Measurements from ENCODE around the gene POMZP3. TPM values are rescaled to one million over a fixed set of nuclear protein-coding genes. Genes with fewer than 3 reads are reported as not detected.
A peak's percentile ranks its signal among the peaks of the same experiment; 100 is the strongest.
"Not testable (repeated sequence)": the region's sequence is repeated elsewhere in the genome, so short reads cannot be mapped to it uniquely, and the experiment has no call there.

POMZP3 gene
- total and polyA plus RNA-seq, 2 of the 13 experiments (the other 11 are each of a cell fraction or from before 2014, with no cell fraction given), result 1.5 to 3.5 TPM

- intact Hi-C loops (cut with micrococcal nuclease; ENCODE audit: unreplicated experiment); H3K79me2 ChIP-seq (ENCODE audit: insufficient read depth, low read length); FAIRE-seq; H4K20me1 ChIP-seq (ENCODE audit: insufficient read depth, low read length); DNase-seq (ENCODE audit: low spot score); H3K9ac ChIP-seq (ENCODE audit: insufficient read depth, low read depth, low read length); BruUV-seq (replicated peaks); H3K9me3 ChIP-seq (ENCODE audit: low read length); H3K27me3 ChIP-seq (ENCODE audit: control insufficient read depth in 1 of 2, insufficient read depth in 2 of 2, low read length in 2 of 2); POLR2A ChIA-PET; H2AFZ ChIP-seq (ENCODE audit: low read length); H3K36me3 ChIP-seq (replicated peaks in 1 of 2; ENCODE audit: control insufficient read depth in 1 of 2, insufficient read depth in 2 of 2, low read length in 2 of 2); H3K4me3 ChIP-seq (replicated peaks in 1 of 3; ENCODE audit: insufficient read depth in 1 of 3, low read depth in 2 of 3, low read length in 3 of 3); H3K4me2 ChIP-seq (ENCODE audit: low read depth, low read length); CTCF ChIA-PET (ENCODE audit: low intra/inter-chr PET ratio, low total read pairs); in situ Hi-C loops (cut with HindIII; ENCODE audit: extremely low pct_ligation_motif_present, low pct_unique_long_range_greater_than_20kb): not testable (repeated sequence)
- Histone ChIP-seq H3K4me1 (ENCODE audit: insufficient read depth, low read length) (peaks cover 10% of the 10 kb centered on the region), H3K27ac (ENCODE audit: extremely low read length, insufficient read depth, low read length) (peak overlapping the region; percentile 40)
- TF ChIP-seq BCL6 (CRISPR knock-in tag; IDR thresholded peaks at IDR 0.05) (peak; percentile 61), CEBPB (IDR thresholded peaks at IDR 0.05; ENCODE audit: borderline replicate concordance, low read depth, low read length) (0 out of 2 replicates have a peak, but pooled peaks have one; percentile 18)
- peak; percentile 23; the same call in 2 of the 3 replicates for ATAC-seq
- WGBS (ENCODE audit: low lambda C conversion rate), result 79% methylated on average over 3 of the region's 3 CpGs
These were observed 26.4 kb downstream of the POMZP3 start for GRCh38 chr7:76600650-76601049.

- intact Hi-C loops (cut with micrococcal nuclease; ENCODE audit: unreplicated experiment); H3K9ac ChIP-seq (ENCODE audit: insufficient read depth, low read depth, low read length); POLR2A ChIA-PET; H4K20me1 ChIP-seq (ENCODE audit: insufficient read depth, low read length); H2AFZ ChIP-seq (ENCODE audit: low read length); H3K36me3 ChIP-seq (replicated peaks in 1 of 2; ENCODE audit: control insufficient read depth in 1 of 2, insufficient read depth in 2 of 2, low read length in 2 of 2); in situ Hi-C loops (cut with HindIII; ENCODE audit: extremely low pct_ligation_motif_present, low pct_unique_long_range_greater_than_20kb); H3K4me2 ChIP-seq (ENCODE audit: low read depth, low read length); H3K27me3 ChIP-seq (ENCODE audit: control insufficient read depth in 1 of 2, insufficient read depth in 2 of 2, low read length in 2 of 2); H3K4me3 ChIP-seq (replicated peaks in 1 of 3; ENCODE audit: insufficient read depth in 1 of 3, low read depth in 2 of 3, low read length in 3 of 3); H3K9me3 ChIP-seq (ENCODE audit: low read length); DNase-seq (ENCODE audit: low spot score); CTCF ChIA-PET (ENCODE audit: low intra/inter-chr PET ratio, low total read pairs); H3K79me2 ChIP-seq (ENCODE audit: insufficient read depth, low read length); BruUV-seq (replicated peaks): not testable (repeated sequence)
- peak; percentile 51 for TF ChIP-seq CEBPG (CRISPR knock-in tag; IDR thresholded peaks at IDR 0.05)
- Histone ChIP-seq H3K27ac (ENCODE audit: extremely low read length, insufficient read depth, low read length) (peak overlapping the region; percentile 40), H3K4me1 (ENCODE audit: insufficient read depth, low read length) (peaks cover 10% of the 10 kb centered on the region)
- 86% methylated on average over 1 of the region's 2 CpGs for WGBS (ENCODE audit: low lambda C conversion rate)
- FAIRE-seq, result peak; percentile 30
- peak; percentile 74 for ATAC-seq
These were observed 27.0 kb downstream of the POMZP3 start for GRCh38 chr7:76600116-76600482.

GRCh38 chr7:76598590-76599264, 28.4 kb downstream of the POMZP3 start:
- H2AFZ ChIP-seq (ENCODE audit: low read length); in situ Hi-C loops (cut with HindIII; ENCODE audit: extremely low pct_ligation_motif_present, low pct_unique_long_range_greater_than_20kb); BruUV-seq (replicated peaks); H3K27me3 ChIP-seq (ENCODE audit: control insufficient read depth in 1 of 2, insufficient read depth in 2 of 2, low read length in 2 of 2); H3K27ac ChIP-seq (ENCODE audit: extremely low read length, insufficient read depth, low read length); CTCF ChIA-PET (ENCODE audit: low intra/inter-chr PET ratio, low total read pairs); intact Hi-C loops (cut with micrococcal nuclease; ENCODE audit: unreplicated experiment); H3K79me2 ChIP-seq (ENCODE audit: insufficient read depth, low read length); H3K4me2 ChIP-seq (ENCODE audit: low read depth, low read length); H3K4me3 ChIP-seq (replicated peaks in 1 of 3; ENCODE audit: insufficient read depth in 1 of 3, low read depth in 2 of 3, low read length in 3 of 3); H4K20me1 ChIP-seq (ENCODE audit: insufficient read depth, low read length); ATAC-seq; FAIRE-seq; H3K9ac ChIP-seq (ENCODE audit: insufficient read depth, low read depth, low read length); H3K36me3 ChIP-seq (replicated peaks in 1 of 2; ENCODE audit: control insufficient read depth in 1 of 2, insufficient read depth in 2 of 2, low read length in 2 of 2); DNase-seq (ENCODE audit: low spot score); H3K9me3 ChIP-seq (ENCODE audit: low read length): not testable (repeated sequence)
- POLR2A ChIA-PET, result interaction anchor here (0.6 kb wide), 1 partner anchor 19 kb away, joined by 4 read pairs; no protein-coding TSS in a partner anchor
- H3K4me1 ChIP-seq (ENCODE audit: insufficient read depth, low read length), result peaks cover 10% of the 10 kb centered on the region

GRCh38 chr7:76597288-76597687, 29.8 kb downstream of the POMZP3 start:
- peaks cover 10% of the 10 kb centered on the region for H3K4me1 ChIP-seq (ENCODE audit: insufficient read depth, low read length)
- DNase-seq (ENCODE audit: low spot score); H2AFZ ChIP-seq (ENCODE audit: low read length); FAIRE-seq; H3K79me2 ChIP-seq (ENCODE audit: insufficient read depth, low read length); intact Hi-C loops (cut with micrococcal nuclease; ENCODE audit: unreplicated experiment); H3K27me3 ChIP-seq (ENCODE audit: control insufficient read depth in 1 of 2, insufficient read depth in 2 of 2, low read length in 2 of 2); CTCF ChIA-PET (ENCODE audit: low intra/inter-chr PET ratio, low total read pairs); H4K20me1 ChIP-seq (ENCODE audit: insufficient read depth, low read length); H3K4me3 ChIP-seq (replicated peaks in 1 of 3; ENCODE audit: insufficient read depth in 1 of 3, low read depth in 2 of 3, low read length in 3 of 3); H3K36me3 ChIP-seq (replicated peaks in 1 of 2; ENCODE audit: control insufficient read depth in 1 of 2, insufficient read depth in 2 of 2, low read length in 2 of 2); H3K27ac ChIP-seq (ENCODE audit: extremely low read length, insufficient read depth, low read length); in situ Hi-C loops (cut with HindIII; ENCODE audit: extremely low pct_ligation_motif_present, low pct_unique_long_range_greater_than_20kb); H3K9ac ChIP-seq (ENCODE audit: insufficient read depth, low read depth, low read length); ATAC-seq; BruUV-seq (replicated peaks); H3K4me2 ChIP-seq (ENCODE audit: low read depth, low read length); POLR2A ChIA-PET; H3K9me3 ChIP-seq (ENCODE audit: low read length): not testable (repeated sequence)
- 96% methylated on average over 1 of the region's 1 CpG for WGBS (ENCODE audit: low lambda C conversion rate)
